HCT116 (cell line): ENCODE results near the gene PDE9A. TPM values are rescaled to one million over a fixed set of nuclear protein-coding genes. Genes with fewer than 3 reads are reported as not detected.

Experiments used
- ATAC-seq: fragments of 200-7000 bp; cut with Tn5 transposase; 2 replicates; pipeline ENCODE4 v1.9.1; 2020; ENCODE audit warnings: mild to moderate bottlenecking, moderate library complexity
- BruUV-seq: library from RNA; stranded (reverse); fragments of 400-500 nt; replicated peaks from 2 replicates; lab custom pipeline; 2021; lab: Mats Ljungman, UMichigan
- CTCF ChIA-PET: fragments of 300-600 bp; sonication (Branson Sonifier 250); formaldehyde crosslinking; loops from one replicate; lab custom pipeline; 2021; ENCODE audit warnings: antibody characterized with exemption; lab: Charles Lee
- POLR2A ChIA-PET: fragments of 300-600, 350-600 bp; sonication (Branson Sonifier 250); formaldehyde crosslinking; loops from one replicate; lab custom pipeline; 2021; ENCODE audit warnings: antibody characterized with exemption; lab: Charles Lee
- RAD21 ChIA-PET, 2 experiments: fragments of 300-600 bp; sonication (Branson Sonifier 250); formaldehyde crosslinking; loops; one replicate each; lab custom pipeline; 2023; ENCODE audit warnings: low total read pairs in 2 of 2; ENCODE audit not compliant: uncharacterized antibody in 2 of 2, unreplicated experiment in 2 of 2, low non-redundant PET in 1 of 2; lab: Charles Lee
- DNase-seq: peaks from one replicate; pipeline ENCODE4 v3.0.0-alpha.2; 2010; ENCODE audit warnings: low read depth, low spot score
- H2AFZ ChIP-seq: fragments of 200-600 bp; shearing (Covaris generic), sonication (generic); 2 replicates; pipeline ENCODE4 v1.6.1; 2017; ENCODE audit warnings: low read depth, mixed run types, mixed read lengths, antibody characterized with exemption, low read length; ENCODE audit not compliant: poor library complexity, severe bottlenecking
- H3K27ac ChIP-seq: 2 replicates; pipeline ENCODE4 v1.5.1; 2012; ENCODE audit warnings: low read depth, low read length
- H3K27me3 ChIP-seq: fragments of 200-600 bp; sonication (generic); 2 replicates; pipeline ENCODE4 v1.6.1; 2016; ENCODE audit warnings: mixed run types, low read length, mixed read lengths; ENCODE audit not compliant: insufficient read depth
- H3K36me3 ChIP-seq, 2 experiments: fragments of 200-500 bp in 1 of 2; fragments of 200-600 bp in 1 of 2; sonication (Bioruptor generic) in 1 of 2; sonication (generic) in 1 of 2; 2 replicates each; pipeline versions ENCODE4 v1.5.1 to v1.6.1; 2014 to 2016; ENCODE audit warnings: low read length in 2 of 2, inconsistent platforms in 1 of 2, mixed read lengths in 1 of 2, mixed run types in 1 of 2; ENCODE audit not compliant: insufficient read depth in 2 of 2, control insufficient read depth in 1 of 2
- H3K4me1 ChIP-seq, 2 experiments: fragments of 200-600 bp in 1 of 2; sonication (generic) in 1 of 2; 2 replicates each; pipeline versions ENCODE4 v1.5.1 to v1.6.1; 2012 to 2017; ENCODE audit warnings: low read length in 2 of 2, inconsistent platforms in 1 of 2, mild to moderate bottlenecking in 1 of 2, mixed read lengths in 1 of 2, mixed run types in 1 of 2, moderate library complexity in 1 of 2; ENCODE audit not compliant: insufficient read depth in 2 of 2, control insufficient read depth in 1 of 2
- H3K4me2 ChIP-seq: fragments of 200-600 bp; sonication (generic); 2 replicates; pipeline ENCODE4 v1.6.1; 2017; ENCODE audit warnings: mixed run types, low read length, mixed read lengths
- H3K4me3 ChIP-seq, 2 experiments: fragments of 200-600 bp in 1 of 2; sonication (generic) in 1 of 2; replicated peaks in 1 of 2; 2 replicates each; pipeline ENCODE4 v1.5.1; 2011 to 2016; ENCODE audit warnings: low read length in 2 of 2, control low read depth in 1 of 2, low read depth in 1 of 2, mild to moderate bottlenecking in 1 of 2, mixed read lengths in 1 of 2, mixed run types in 1 of 2
- H3K79me2 ChIP-seq: fragments of 200-600 bp; sonication (generic); 2 replicates; pipeline ENCODE4 v1.6.1; 2017; ENCODE audit warnings: mild to moderate bottlenecking, mixed run types, low read length, moderate library complexity, mixed read lengths; ENCODE audit not compliant: insufficient read depth
- H3K9ac ChIP-seq: fragments of 200-600 bp; sonication (generic); 2 replicates; pipeline ENCODE4 v1.6.1; 2016; ENCODE audit warnings: low read length, mixed read lengths
- H3K9me2 ChIP-seq: fragments of 200-600 bp; sonication (generic), shearing (Covaris generic); 2 replicates; pipeline ENCODE4 v1.6.1; 2017; ENCODE audit warnings: mixed run types, mild to moderate bottlenecking, moderate library complexity; ENCODE audit not compliant: insufficient read depth
- H3K9me3 ChIP-seq, 2 experiments: fragments of 200-500 bp in 1 of 2; fragments of 200-600 bp in 1 of 2; sonication (Bioruptor generic) in 1 of 2; sonication (generic) in 1 of 2; 2 replicates each; pipeline ENCODE4 v1.6.1; 2014 to 2017; ENCODE audit warnings: low read length in 2 of 2, mixed read lengths in 2 of 2, inconsistent platforms in 1 of 2, low read depth in 1 of 2, mild to moderate bottlenecking in 1 of 2, mixed run types in 1 of 2, moderate library complexity in 1 of 2; ENCODE audit not compliant: control insufficient read depth in 1 of 2, insufficient read depth in 1 of 2
- H4K20me1 ChIP-seq: fragments of 200-600 bp; sonication (generic), shearing (Covaris generic); 2 replicates; pipeline ENCODE4 v1.6.1; 2017; ENCODE audit warnings: mixed run types, mild to moderate bottlenecking, moderate library complexity; ENCODE audit not compliant: insufficient read depth
- ATF3 ChIP-seq: IDR thresholded peaks from 2 replicates; pipeline ENCODE4 v1.6.1; 2012
- CEBPB ChIP-seq: IDR thresholded peaks from 2 replicates; pipeline ENCODE4 v1.6.1; 2012; ENCODE audit warnings: low read depth
- EGR1 ChIP-seq: IDR thresholded peaks from 2 replicates; pipeline ENCODE4 v1.6.1; 2012; ENCODE audit warnings: low read depth
- ELF1 ChIP-seq: IDR thresholded peaks from 2 replicates; pipeline ENCODE4 v1.6.1; 2012; ENCODE audit warnings: low read depth, borderline replicate concordance
- FOSL1 ChIP-seq: IDR thresholded peaks from 2 replicates; pipeline ENCODE4 v1.6.1; 2012; ENCODE audit warnings: low read depth
- JUND ChIP-seq: IDR thresholded peaks from 2 replicates; pipeline ENCODE4 v1.6.1; 2012
- POLR2A ChIP-seq: IDR thresholded peaks from 2 replicates; pipeline ENCODE4 v1.7.0; 2011; ENCODE audit warnings: borderline replicate concordance; ENCODE audit not compliant: insufficient read depth, insufficient read length; ENCODE audit errors: extremely low read depth
- POLR2AphosphoS5 ChIP-seq: IDR thresholded peaks from 2 replicates; pipeline ENCODE4 v1.6.1; 2011; ENCODE audit warnings: mild to moderate bottlenecking, low read depth, low read length, moderate library complexity
- RAD21 ChIP-seq: IDR thresholded peaks from 2 replicates; pipeline ENCODE4 v1.6.1; 2012; ENCODE audit warnings: low read depth, mild to moderate bottlenecking
- REST ChIP-seq: IDR thresholded peaks from 2 replicates; pipeline ENCODE4 v1.6.1; 2012; ENCODE audit warnings: low read depth
- SP1 ChIP-seq: IDR thresholded peaks from 2 replicates; pipeline ENCODE4 v1.6.1; 2012; ENCODE audit warnings: low read depth
- TCF7L2 ChIP-seq: IDR thresholded peaks from 2 replicates; pipeline ENCODE4 v1.7.0; 2011; ENCODE audit warnings: borderline replicate concordance, inconsistent platforms; ENCODE audit not compliant: insufficient read depth, insufficient read length; ENCODE audit errors: extremely low read depth
- ZBTB33 ChIP-seq: IDR thresholded peaks from 2 replicates; pipeline ENCODE4 v1.6.1; 2011; ENCODE audit warnings: mild to moderate bottlenecking, low read length, moderate library complexity; ENCODE audit not compliant: insufficient replicate concordance; ENCODE audit errors: extremely low read depth
- ZFX ChIP-seq: fragments of 450-650 bp; IDR thresholded peaks from 2 replicates; pipeline ENCODE4 v1.6.1; 2017
- intact Hi-C: fragments of 100-400 bp; cut with micrococcal nuclease; formaldehyde crosslinking; loops from 2 replicates; pipeline ENCODE4 v1.10.0; 2022
- total RNA-seq: library from RNA; stranded (reverse); gene quantifications from one replicate; pipeline ENCODE4 v1.2.1, GENCODE V29; 2021; ENCODE audit not compliant: unreplicated experiment

The PDE9A gene
- total RNA-seq, 1 experiment from 2014 or later, result 31.4 TPM

GRCh38 chr21:42683371-42684108, 30.1 kb downstream of the PDE9A start:
- H3K9me2 ChIP-seq, result no peaks in the 10 kb centered on the region
- no peaks in the 10 kb centered on the region for H3K9me3 ChIP-seq
- H3K27ac ChIP-seq, result no peak overlapping the region
- ChIA-PET RAD21 (no interaction called here), POLR2A (no interaction called here), CTCF (no interaction called here)
- H3K79me2 ChIP-seq, result no peaks in the 10 kb centered on the region
- no peaks in the 10 kb centered on the region for H3K4me1 ChIP-seq
- no peaks in the 10 kb centered on the region for H3K27me3 ChIP-seq
- no peak overlapping the region for H3K9ac ChIP-seq
- no peak for ATAC-seq
- no peak overlapping the region for H2AFZ ChIP-seq
- no TSS peak for BruUV-seq
- H4K20me1 ChIP-seq, result no peaks in the 10 kb centered on the region
- H3K4me3 ChIP-seq, result no peak overlapping the region
- no peak overlapping the region for H3K4me2 ChIP-seq
- DNase-seq, result no peak
- intact Hi-C loops, result no loop called here
- no peaks in the 10 kb centered on the region for H3K36me3 ChIP-seq
- TF ChIP-seq POLR2AphosphoS5, result no peak
- TF ChIP-seq ELF1, result no peak

- DNase-seq (no peak), ATAC-seq (no peak)
- ChIA-PET RAD21 (no interaction called here), POLR2A (no interaction called here), CTCF (no interaction called here)
- no peak overlapping the region for H3K9ac ChIP-seq
- no peaks in the 10 kb centered on the region for H3K9me2 ChIP-seq
- no peaks in the 10 kb centered on the region for H3K27me3 ChIP-seq
- no peak overlapping the region for H3K4me3 ChIP-seq
- H3K36me3 ChIP-seq, result no peaks in the 10 kb centered on the region
- H3K79me2 ChIP-seq, result no peaks in the 10 kb centered on the region
- no peak overlapping the region for H3K4me2 ChIP-seq
- no peaks in the 10 kb centered on the region for H4K20me1 ChIP-seq
- BruUV-seq, result no TSS peak
- H3K4me1 ChIP-seq, result no peaks in the 10 kb centered on the region
- H3K27ac ChIP-seq, result no peak overlapping the region
- H3K9me3 ChIP-seq, result no peaks in the 10 kb centered on the region
- H2AFZ ChIP-seq, result no peak overlapping the region
- intact Hi-C loops, result no loop called here
- TF ChIP-seq TCF7L2, result no peak
- TF ChIP-seq CEBPB, result no peak
- TF ChIP-seq SP1, result no peak
- TF ChIP-seq ZFX, result no peak
- no peak for TF ChIP-seq REST
- no peak for TF ChIP-seq POLR2A
- TF ChIP-seq ZBTB33, result no peak
- TF ChIP-seq POLR2AphosphoS5, result no peak
- no peak for TF ChIP-seq ATF3
- TF ChIP-seq FOSL1, result no peak
- TF ChIP-seq RAD21, result no peak
- TF ChIP-seq JUND, result no peak
- no peak for TF ChIP-seq EGR1
Observed at GRCh38 chr21:42684109-42684916, 30.9 kb downstream of the PDE9A start.
